GM21576 (cell line): Measurements from ENCODE around the gene GPX6.
"Not testable (repeated sequence)": the region's sequence is repeated elsewhere in the genome, so short reads cannot be mapped to it uniquely, and the experiment has no call there.

ENCODE experiments used
- ATAC-seq: cut with Tn5 transposase; IDR thresholded peaks from one replicate; pipeline ENCODE4 v1.9.1; 2021; ENCODE audit warnings: mild to moderate bottlenecking, moderate library complexity; ENCODE audit not compliant: unreplicated experiment

The GPX6 gene

GRCh38 chr6:28525496-28526039 is 10.0 kb upstream of the GPX6 start, which contains the start of gene GPX5:
TSS of gene GPX5 (plus strand) at chr6:28525881. CDS start at chr6:28526014, 133 bp downstream.
- ATAC-seq: no peak

- ATAC-seq: no peak
Observed at GRCh38 chr6:28523241-28523622, 7.6 kb upstream of the GPX6 start.

DNA sequence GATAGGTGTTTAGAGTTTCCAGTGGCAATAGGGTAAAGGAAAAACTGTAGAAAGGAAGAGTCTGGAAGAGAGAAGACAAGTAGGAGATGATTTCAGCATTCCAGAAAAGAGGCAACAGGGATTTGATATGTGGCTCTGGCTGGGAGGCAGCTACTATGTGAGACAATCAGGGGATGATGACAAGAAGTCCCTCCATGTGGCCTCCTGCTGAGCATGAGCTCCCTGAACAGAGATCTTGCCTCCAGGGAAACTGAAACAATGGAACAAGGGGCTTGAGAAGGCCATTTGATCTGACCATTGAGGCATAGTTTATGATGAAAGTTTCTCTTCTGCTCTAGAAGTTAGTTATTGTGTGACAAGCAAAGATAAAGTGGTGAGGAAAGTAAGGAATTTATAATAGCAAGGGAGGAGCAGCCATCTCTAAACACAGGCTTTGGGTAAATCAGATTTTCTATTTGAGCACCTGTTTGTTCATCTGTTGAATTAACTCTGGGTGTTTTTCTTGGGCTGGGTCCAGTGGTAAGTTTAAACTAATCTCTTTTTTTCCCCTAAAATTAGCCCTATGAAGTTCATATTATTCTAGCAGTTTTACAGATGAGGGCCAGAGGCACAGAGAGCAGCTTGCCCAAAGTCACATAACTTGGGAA is 7.1 kb upstream of the GPX6 start:
- ATAC-seq: no peak

GRCh38 chr6:28517964-28518363 is 2.4 kb upstream of the GPX6 start:
- no peak for ATAC-seq

- not testable (repeated sequence) for ATAC-seq
Observed at GRCh38 chr6:28512387-28512786, 3.2 kb downstream of the GPX6 start.

DNA sequence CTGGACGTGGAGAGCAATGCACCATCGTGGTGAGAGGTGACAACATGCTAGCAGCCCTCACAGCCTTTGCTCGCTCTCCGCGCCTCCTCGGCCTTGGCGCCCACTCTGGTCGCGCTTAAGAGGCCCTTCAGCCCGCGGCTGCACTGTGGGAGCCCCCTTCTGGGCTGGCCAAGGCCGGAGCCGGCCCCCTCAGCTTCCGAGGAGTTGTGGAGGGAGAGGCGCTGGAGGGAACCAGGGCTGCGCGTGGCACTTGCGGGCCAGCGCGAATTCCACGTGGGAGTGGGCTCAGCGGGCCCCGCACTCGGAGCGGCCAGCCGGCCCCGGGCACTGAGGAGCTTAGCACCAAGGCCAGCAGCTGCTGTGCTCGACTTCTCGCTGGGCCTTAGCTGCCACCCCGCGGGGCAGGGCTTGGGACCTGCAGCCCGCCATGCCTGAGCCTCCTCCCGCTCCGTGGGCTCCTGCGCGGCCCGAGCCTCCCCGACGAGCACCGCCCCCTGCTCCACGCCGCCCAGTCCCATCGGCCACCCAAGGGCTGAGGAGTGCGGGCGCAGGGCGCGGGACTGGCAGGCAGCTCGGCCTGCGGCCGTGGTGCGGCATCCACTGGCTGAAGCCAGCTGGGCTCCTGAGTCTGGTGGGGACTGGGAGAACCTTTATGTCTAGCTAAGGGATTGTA is 3.8 kb downstream of the GPX6 start:
- ATAC-seq: no peak

- ATAC-seq: no peak
Observed at GRCh38 chr6:28506807-28507475, 8.7 kb downstream of the GPX6 start.

- no peak for ATAC-seq
Observed at GRCh38 chr6:28505733-28506132, 9.9 kb downstream of the GPX6 start.

DNA sequence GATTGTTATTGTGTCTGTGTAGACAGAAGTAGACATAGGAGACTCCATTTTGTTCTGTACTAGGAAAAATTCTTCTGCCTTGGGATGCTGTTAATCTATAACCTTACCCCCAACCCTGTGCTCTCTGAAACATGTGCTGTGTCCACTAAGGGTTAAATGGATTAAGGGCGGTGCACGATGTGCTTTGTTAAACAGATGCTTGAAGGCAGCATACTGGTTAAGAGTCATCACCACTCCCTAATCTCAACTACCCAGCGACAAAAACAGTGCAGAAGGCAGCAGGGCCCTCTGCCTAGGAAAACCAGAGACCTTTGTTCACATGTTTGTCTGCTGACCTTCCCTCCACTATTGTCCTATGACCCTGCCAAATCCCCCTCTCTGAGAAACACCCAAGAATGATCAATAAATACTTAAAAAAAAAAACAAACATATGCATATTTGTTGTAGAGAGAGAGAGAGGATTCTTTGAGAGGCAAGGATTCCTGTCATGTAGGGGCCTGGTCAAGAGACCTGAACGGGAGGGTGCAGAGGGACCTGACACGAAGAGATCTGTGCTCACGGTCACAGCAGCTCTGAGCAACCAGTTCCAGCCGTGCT is 12.8 kb downstream of the GPX6 start:
- ATAC-seq: not testable (repeated sequence)

- ATAC-seq: not testable (repeated sequence)
Observed at GRCh38 chr6:28502136-28502535, 13.5 kb downstream of the GPX6 start.

DNA sequence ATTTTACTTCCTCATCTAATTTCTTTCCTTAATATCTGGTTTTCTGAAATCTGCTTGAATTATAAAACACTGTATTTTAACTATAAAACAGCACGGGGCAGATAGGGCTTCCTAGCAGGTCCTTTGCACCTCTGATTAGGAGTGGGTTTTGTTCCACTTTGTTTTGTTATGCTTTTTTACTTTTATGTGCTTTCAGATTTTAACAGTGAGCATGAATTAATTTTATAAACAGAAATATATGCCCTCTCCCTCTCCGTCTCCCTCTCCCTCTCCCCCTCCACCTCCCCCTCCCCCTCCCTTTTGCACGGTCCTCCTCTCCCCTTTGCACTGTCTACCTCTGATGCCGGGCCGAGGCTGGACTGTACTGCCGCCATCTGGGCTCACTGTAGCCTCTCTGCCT is 14.3 kb downstream of the GPX6 start:
- no peak for ATAC-seq

DNA sequence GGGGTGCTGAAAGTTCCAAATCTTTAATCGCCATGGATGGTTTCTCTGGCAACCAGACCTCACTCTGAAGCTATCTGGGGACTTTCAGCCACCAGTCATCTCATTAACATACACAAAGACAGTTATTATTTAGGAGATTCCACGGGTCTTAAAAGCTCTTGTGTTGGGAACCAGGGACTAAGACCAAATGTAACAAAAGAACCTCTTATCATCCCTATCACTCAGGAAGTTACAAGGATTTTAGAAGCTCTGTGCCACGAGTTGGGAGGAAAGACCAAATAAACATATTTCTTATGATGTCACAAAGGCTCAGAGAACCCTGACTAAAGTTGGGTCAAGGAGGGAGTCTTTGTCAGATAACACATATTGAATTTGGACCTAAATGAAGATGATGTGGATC is 17.7 kb downstream of the GPX6 start:
- ATAC-seq: no peak

- ATAC-seq: no peak
Observed at GRCh38 chr6:28497306-28497705, 18.3 kb downstream of the GPX6 start.

- ATAC-seq: no peak
Observed at GRCh38 chr6:28496099-28496779, 19.4 kb downstream of the GPX6 start.

GRCh38 chr6:28491984-28492317 is 23.6 kb downstream of the GPX6 start:
- no peak for ATAC-seq

GRCh38 chr6:28490205-28490890 is 25.2 kb downstream of the GPX6 start:
- ATAC-seq: peak; percentile 18

DNA sequence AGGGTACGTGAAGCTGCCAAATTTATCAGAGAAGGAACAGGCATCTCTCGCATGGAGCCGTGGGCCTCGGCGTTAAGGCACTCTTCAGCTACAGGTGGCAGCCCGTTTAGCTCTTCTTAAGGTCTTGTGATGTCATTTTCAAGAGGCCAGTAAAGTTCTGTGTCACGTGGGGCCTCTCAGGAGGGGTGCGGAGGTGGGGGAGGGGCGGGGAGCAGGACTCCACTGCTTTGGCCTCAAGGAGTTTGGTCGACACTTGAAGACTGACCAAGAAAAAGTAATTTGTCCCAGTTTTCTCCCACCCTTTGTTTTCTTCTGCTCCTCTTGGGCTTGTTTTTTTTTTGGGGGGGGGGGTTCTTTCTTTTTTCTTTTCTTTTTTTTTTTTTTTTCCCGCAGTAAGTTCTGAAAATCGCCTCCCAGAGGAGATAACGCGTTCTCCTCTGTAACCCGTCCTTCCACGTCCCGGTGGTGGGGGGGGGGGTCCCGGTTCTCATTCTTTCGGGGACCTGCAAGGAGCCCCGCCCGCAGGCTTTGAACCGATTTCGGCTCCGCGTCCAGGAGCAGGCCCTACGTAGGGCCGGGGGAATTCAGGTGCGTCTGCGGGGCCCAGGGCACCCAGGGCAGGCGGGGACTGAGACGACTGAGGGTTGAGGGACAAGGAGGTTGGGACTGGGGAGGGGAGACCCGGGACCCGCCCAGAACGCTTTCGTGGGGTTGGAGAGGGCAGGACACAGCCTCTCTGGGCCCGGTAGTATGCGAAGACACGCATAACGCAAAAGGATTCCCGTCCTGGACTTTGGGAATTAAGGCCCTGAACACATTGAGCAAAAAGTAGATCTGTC is 26.0 kb downstream of the GPX6 start:
- ATAC-seq: peak; percentile 75

GRCh38 chr6:28488916-28489365 is 26.7 kb downstream of the GPX6 start:
- ATAC-seq: peak; percentile 22

GRCh38 chr6:28486988-28487742 is 28.4 kb downstream of the GPX6 start:
- ATAC-seq: no peak
